GM18505 (cell line): ENCODE results near the gene SYT15.

ENCODE experiments used
- ATAC-seq: cut with Tn5 transposase; IDR thresholded peaks from one replicate; pipeline ENCODE4 v1.9.1; 2021; ENCODE audit not compliant: unreplicated experiment
- POLR2A ChIP-seq: IDR thresholded peaks from 4 replicates; pipeline ENCODE4 v1.6.1; 2011; ENCODE audit warnings: borderline replicate concordance; ENCODE audit not compliant: insufficient read depth, insufficient read length; ENCODE audit errors: extremely low read depth

Gene SYT15

GRCh38 chr10:46549171-46550075 lies 29.5 kb upstream of the SYT15 start:
- ATAC-seq = no peak
- no peak for TF ChIP-seq POLR2A

DNA sequence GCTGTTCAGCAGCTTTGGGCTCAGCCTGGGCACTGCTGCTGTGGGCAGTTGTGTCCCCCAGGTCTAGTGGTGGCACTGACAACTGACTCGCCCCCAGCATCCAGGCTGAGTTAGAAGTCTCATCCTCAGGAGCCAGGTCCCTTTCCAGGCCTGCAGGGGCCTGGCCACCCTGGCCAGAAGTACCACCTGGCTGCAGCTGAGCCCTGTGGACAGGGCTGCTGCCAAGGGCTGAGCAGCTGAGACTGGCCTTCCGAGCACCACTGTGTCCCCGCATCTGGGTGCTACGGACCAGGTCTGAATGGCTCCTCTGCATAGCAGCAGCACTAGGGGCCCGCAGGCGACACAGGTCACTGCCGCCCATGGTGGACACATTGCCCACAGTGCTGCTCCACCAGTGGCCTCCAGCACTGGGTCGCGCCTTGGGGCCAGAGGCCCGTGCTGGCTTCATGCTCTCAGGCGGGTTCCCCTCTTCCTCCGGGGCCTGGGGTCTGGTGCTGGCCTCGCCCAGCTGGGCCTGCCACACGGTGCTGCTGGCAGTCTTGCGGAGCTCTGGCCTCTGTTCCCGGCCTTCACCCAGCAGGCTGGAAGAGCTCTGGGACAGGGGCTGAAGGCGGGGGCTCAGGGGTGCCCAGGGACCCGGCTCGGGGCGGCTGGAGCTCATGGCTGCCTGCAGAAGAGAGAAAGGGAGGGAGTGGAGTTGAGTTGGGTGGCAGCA lies 28.7 kb upstream of the SYT15 start:
- TF ChIP-seq POLR2A = no peak
- no peak for ATAC-seq

GRCh38 chr10:46550795-46551700 lies 27.9 kb upstream of the SYT15 start:
- TF ChIP-seq POLR2A = no peak
- no peak for ATAC-seq

DNA sequence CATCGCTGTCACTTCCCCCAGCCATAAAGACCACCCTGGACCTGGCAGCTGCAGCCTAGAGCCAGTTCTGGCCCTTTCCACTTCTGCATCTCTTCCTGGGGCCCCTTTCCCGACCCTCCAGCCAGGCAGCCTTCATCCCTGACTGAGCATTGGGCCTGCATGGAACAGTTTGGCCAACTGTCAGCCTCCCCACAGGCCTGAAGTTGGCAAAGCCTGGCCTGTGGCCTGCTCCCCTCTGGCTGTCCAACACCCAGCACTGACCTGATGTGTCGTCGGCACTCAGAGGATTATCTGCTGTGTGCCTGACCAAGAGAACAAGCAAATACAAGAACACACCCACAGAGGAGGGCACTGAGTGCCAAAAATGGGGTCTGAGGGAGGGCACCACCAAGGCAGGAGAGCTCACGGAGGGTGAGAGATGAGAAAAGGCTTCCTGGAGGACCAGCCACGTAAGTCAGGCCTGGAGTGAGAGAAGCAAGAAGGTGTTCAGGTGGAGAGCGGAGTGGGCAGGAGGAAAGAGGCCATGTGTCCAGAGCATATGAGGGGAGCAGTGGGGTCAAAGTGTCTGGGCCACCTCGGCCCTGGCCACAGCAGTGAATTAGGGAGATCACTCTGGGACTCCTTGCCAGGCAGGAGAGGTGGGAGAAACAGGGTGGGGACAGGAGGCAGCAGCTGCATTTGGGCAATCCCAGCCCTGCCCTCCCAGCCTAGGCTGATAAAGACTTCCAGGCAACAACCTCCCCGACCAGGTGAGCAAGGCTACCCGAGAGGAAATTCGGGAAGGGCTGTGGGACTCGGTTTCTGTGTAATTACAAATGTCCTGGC lies 27.0 kb upstream of the SYT15 start:
- TF ChIP-seq POLR2A = no peak
- no peak for ATAC-seq

DNA sequence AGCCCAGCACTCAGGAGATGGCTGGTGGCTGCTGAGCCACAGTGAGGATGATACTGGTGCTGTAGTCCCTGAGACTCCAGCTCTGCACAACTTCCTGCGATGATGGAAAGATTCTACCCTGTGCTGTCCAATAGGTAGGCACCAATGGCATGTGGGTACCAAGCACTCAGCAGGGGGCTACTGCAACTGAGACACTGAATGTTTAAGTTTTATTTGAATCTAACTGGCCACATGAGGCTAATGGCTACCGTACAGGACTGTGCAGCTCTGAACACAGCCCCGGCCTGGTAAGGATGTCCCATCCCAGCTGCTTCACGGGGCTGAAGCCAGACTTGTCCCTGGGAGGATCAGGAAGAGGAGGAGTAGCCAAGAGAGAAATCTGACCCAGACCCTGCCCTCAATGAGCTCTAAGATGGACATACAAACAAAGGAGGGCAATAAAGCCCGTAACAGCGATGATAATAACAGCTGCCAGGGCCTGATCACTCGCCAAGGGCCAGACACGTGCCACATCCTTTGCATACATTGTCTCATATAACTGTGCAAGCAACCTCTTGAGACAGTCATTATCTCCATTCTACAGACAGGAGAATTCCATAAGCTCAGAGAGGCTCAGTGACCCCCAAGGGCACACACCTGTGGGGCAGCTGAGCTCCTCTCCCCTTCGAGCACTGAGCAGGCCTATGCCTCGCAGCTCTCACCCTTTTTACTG lies 26.2 kb upstream of the SYT15 start:
- TF ChIP-seq POLR2A = no peak
- ATAC-seq = no peak

DNA sequence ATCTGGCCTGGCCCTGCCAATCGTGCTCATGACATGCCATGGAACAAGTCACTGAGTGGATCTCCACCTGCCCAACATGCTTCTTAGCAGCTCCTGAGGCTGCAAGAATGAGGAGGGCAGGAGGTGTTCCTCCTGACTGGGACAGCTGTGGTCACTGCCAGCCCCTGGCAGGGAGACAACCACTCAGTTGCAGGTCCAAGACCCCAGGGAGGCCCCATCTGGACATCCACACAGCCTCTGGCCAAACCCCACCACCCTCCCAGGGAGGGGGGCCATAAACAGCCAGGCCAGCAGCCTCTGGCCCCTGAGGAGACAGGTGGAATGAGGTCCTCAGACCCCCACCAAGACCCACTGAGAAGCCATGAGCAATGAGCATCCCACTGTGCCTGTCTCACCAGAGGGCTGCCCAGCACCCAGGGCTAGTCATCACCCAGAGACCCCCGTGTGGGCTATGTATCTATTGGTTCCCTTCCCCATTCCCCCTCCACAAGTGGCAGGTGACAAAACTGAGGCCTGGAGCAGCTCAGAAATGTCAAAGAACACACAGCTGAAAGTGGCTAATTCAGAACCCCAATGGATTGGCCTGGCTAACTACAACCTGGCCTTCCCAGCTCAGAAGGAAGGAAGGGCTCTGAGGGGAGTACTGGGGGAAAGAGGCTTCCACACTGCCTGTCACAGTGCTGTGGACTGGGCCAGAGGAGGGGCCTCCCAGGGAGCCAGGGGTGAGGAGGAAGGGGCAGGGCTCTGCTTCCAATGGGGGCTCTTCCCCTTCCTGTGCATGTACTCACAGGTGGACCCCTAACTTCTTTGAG lies 25.5 kb upstream of the SYT15 start:
- no peak for TF ChIP-seq POLR2A
- no peak for ATAC-seq

DNA sequence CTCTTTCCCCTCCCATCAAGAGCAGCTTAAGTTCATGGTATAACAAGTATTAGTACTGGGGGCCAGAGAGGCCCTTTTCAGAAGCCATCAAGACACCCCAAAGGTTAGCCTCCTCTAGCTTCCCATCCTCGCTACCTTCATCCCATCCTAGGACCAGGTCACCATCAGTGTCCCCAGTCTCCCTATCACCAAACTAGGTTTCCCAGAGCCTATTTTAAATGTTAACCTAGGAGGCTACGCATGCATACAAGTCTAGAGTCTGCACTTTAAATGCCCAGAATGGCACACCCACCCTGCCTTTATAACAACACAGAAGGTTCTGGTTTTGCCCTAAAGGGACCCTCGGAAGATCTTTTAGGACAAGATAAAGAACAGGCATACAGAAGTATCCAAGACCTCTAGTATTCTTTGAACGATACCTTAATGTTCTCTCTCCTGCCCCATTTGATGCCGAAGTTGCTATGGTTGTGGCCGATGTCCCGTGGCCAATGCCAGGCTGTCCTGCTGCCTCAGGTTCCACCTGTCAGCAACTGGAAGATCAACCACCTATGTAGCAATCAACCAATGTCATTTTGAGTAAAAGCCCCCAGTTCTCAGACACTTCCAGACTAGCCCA lies 24.7 kb upstream of the SYT15 start:
- no peak for ATAC-seq
- no peak for TF ChIP-seq POLR2A

GRCh38 chr10:46555366-46555712 lies 23.6 kb upstream of the SYT15 start:
- TF ChIP-seq POLR2A = no peak
- ATAC-seq = no peak

- no peak for TF ChIP-seq POLR2A
These were observed 23.0 kb upstream of the SYT15 start for GRCh38 chr10:46555713-46556514.

More at GRCh38 chr10:46555713-46556514, 23.0 kb upstream of the SYT15 start:
- no peak for ATAC-seq
